Measurements from ENCODE around the gene RAP1GAP2. TPM values are rescaled to one million over a fixed set of nuclear protein-coding genes. Genes with fewer than 3 reads are reported as not detected.
A peak's percentile ranks its signal among the peaks of the same experiment; 100 is the strongest.

The RAP1GAP2 gene
- total RNA-seq, 3 donors from 2014 or later (not counting 1 experiment from before 2014, with no cell fraction given): 274 to 418 (median 390) TPM

- no peak for ATAC-seq
- Histone ChIP-seq H3K4me3 (ENCODE audit: low read length) (no peak overlapping the region), H3K9me3 (ENCODE audit: control insufficient read depth, insufficient read depth, low read length) (no peaks in the 10 kb centered on the region), H3K36me3 (ENCODE audit: control insufficient read depth, insufficient read depth, low read length) (no peaks in the 10 kb centered on the region), H3K27me3 (ENCODE audit: control insufficient read depth, insufficient read depth, low read length) (no peaks in the 10 kb centered on the region), H3K4me1 (ENCODE audit: control insufficient read depth, insufficient read depth, low read length) (peaks cover 84% of the 10 kb centered on the region), H3K27ac (ENCODE audit: low read length) (no peak overlapping the region)
- WGBS (ENCODE audit: insufficient coverage): 49% methylated on average over 5 of the region's 6 CpGs
- peak overlapping the region; percentile 73 to 88 for H3K27ac Mint-ChIP-seq
- no peak for TF ChIP-seq CTCF (IDR thresholded peaks at IDR 0.05)
- H3K27me3 Mint-ChIP-seq (ENCODE audit: low read depth in 2 of 2): no peaks in the 10 kb centered on the region
- no peaks in the 10 kb centered on the region for H3K9me3 Mint-ChIP-seq
- H3K4me1 Mint-ChIP-seq: peaks cover 76 to 96% of the 10 kb centered on the region in 2 donors
- peak in 1 of 2 donors; percentile 60 for DNase-seq
- intact Hi-C loops (cut with micrococcal nuclease): loop anchor here (5.0 kb wide), 1 partner anchor 33 kb away; no protein-coding TSS in a partner anchor
- no peaks in the 10 kb centered on the region for H3K36me3 Mint-ChIP-seq
- peak overlapping the region; percentile 93 for H3K4me3 Mint-ChIP-seq
Observed at GRCh38 chr17:2794111-2794803, 2.0 kb upstream of the RAP1GAP2 start.

GRCh38 chr17:2795441-2796163 lies 636 bp upstream of the RAP1GAP2 start:
- Mint-ChIP-seq H3K27ac (peak overlapping the region; percentile 73 to 88), H3K4me3 (peak overlapping the region; percentile 93), H3K9me3 (no peaks in the 10 kb centered on the region), H3K4me1 (peaks cover 90 to 98% of the 10 kb centered on the region in 2 donors), H3K36me3 (no peaks in the 10 kb centered on the region), H3K27me3 (ENCODE audit: low read depth in 2 of 2) (no peaks in the 10 kb centered on the region)
- no peaks in the 10 kb centered on the region for H3K9me3 ChIP-seq (ENCODE audit: control insufficient read depth, insufficient read depth, low read length)
- peaks cover 9% of the 10 kb centered on the region for H3K36me3 ChIP-seq (ENCODE audit: control insufficient read depth, insufficient read depth, low read length)
- 25% methylated on average over 28 of the region's 28 CpGs for WGBS (ENCODE audit: insufficient coverage)
- DNase-seq (no peak), ATAC-seq (no peak)
- intact Hi-C loops (cut with micrococcal nuclease): loop anchor here (1.0 kb wide), 1 partner anchor 19 kb away; no protein-coding TSS in a partner anchor
- no peak overlapping the region for H3K27ac ChIP-seq (ENCODE audit: low read length)
- no peaks in the 10 kb centered on the region for H3K27me3 ChIP-seq (ENCODE audit: control insufficient read depth, insufficient read depth, low read length)
- H3K4me3 ChIP-seq (ENCODE audit: low read length): peak overlapping the region; percentile 72
- peaks cover 93% of the 10 kb centered on the region for H3K4me1 ChIP-seq (ENCODE audit: control insufficient read depth, insufficient read depth, low read length)
- no peak for TF ChIP-seq CTCF (IDR thresholded peaks at IDR 0.05)

- Mint-ChIP-seq H3K9me3 (no peaks in the 10 kb centered on the region), H3K36me3 (peaks cover 7% of the 10 kb centered on the region), H3K4me1 (peaks cover 84 to 94% of the 10 kb centered on the region in 2 donors), H3K4me3 (peak overlapping the region; percentile 93), H3K27ac (peak overlapping the region; percentile 73 to 88), H3K27me3 (ENCODE audit: low read depth in 2 of 2) (no peaks in the 10 kb centered on the region)
- intact Hi-C loops (cut with micrococcal nuclease): no loop called here
- Histone ChIP-seq H3K4me1 (ENCODE audit: control insufficient read depth, insufficient read depth, low read length) (peaks cover 84% of the 10 kb centered on the region), H3K27ac (ENCODE audit: low read length) (no peak overlapping the region), H3K9me3 (ENCODE audit: control insufficient read depth, insufficient read depth, low read length) (no peaks in the 10 kb centered on the region), H3K27me3 (ENCODE audit: control insufficient read depth, insufficient read depth, low read length) (no peaks in the 10 kb centered on the region), H3K4me3 (ENCODE audit: low read length) (peak overlapping the region; percentile 72), H3K36me3 (ENCODE audit: control insufficient read depth, insufficient read depth, low read length) (peaks cover 19% of the 10 kb centered on the region)
- TF ChIP-seq CTCF (IDR thresholded peaks at IDR 0.05): no peak
- DNase-seq (peak in 1 of 2 donors; percentile 39), ATAC-seq (no peak)
- WGBS (ENCODE audit: insufficient coverage): 8% methylated on average over 11 of the region's 15 CpGs
Observed at GRCh38 chr17:2797226-2797625, 988 bp downstream of the RAP1GAP2 start.

All from natural killer cell (primary cell).